IMR-90 (cell line): ENCODE results near the gene NNT. TPM values are rescaled to one million over a fixed set of nuclear protein-coding genes. Genes with fewer than 3 reads are reported as not detected.

ENCODE experiments used
- ATAC-seq: fragments of 200-7000 bp; cut with Tn5 transposase; 2 replicates; pipeline ENCODE4 v1.9.1; 2020; ENCODE audit warnings: low read depth, mild to moderate bottlenecking, moderate library complexity
- BruUV-seq: library from RNA; stranded (reverse); fragments of 400-500 nt; replicated peaks from 2 replicates; lab custom pipeline; 2021; lab: Mats Ljungman, UMichigan
- CTCF ChIA-PET: fragments of 300-600 bp; formaldehyde crosslinking; extraction: SDS; loops from one replicate; lab custom pipeline; 2021; ENCODE audit warnings: antibody characterized with exemption; lab: Yijun Ruan, JAX
- POLR2A ChIA-PET: fragments of 300-600 bp; sonication (Branson Sonifier 250); formaldehyde crosslinking; loops from one replicate; lab custom pipeline; 2022; ENCODE audit warnings: antibody characterized with exemption; ENCODE audit not compliant: unreplicated experiment; lab: Charles Lee
- DNase-seq: peaks from one replicate; pipeline ENCODE4 v3.0.0; 2013
- H2AFZ ChIP-seq: replicated peaks from 2 replicates; pipeline ENCODE3; 2013; ENCODE audit warnings: low read length, mild to moderate bottlenecking; ENCODE audit not compliant: poor library complexity
- H2AK5ac ChIP-seq: 2 replicates; pipeline ENCODE4 v1.6.1; 2013; ENCODE audit warnings: low read depth, low read length, inconsistent platforms
- H2AK9ac ChIP-seq: replicated peaks from 2 replicates; pipeline ENCODE3; 2013; ENCODE audit warnings: mild to moderate bottlenecking, low read depth, low read length, moderate library complexity; ENCODE audit not compliant: poor library complexity
- H2BK120ac ChIP-seq: 2 replicates; pipeline ENCODE4 v1.6.1; 2013; ENCODE audit warnings: low read depth, low read length, inconsistent platforms
- H2BK15ac ChIP-seq: 3 replicates; pipeline ENCODE4 v1.6.1; 2013; ENCODE audit warnings: low read depth, low read length, inconsistent platforms
- H2BK20ac ChIP-seq: 2 replicates; pipeline ENCODE4 v1.6.1; 2013; ENCODE audit warnings: low read depth, mild to moderate bottlenecking, inconsistent platforms, low read length, moderate library complexity
- H2BK5ac ChIP-seq: 2 replicates; pipeline ENCODE4 v1.6.1; 2013; ENCODE audit warnings: mild to moderate bottlenecking, low read depth, low read length, inconsistent platforms; ENCODE audit not compliant: poor library complexity, severe bottlenecking
- H3K14ac ChIP-seq: replicated peaks from 2 replicates; pipeline ENCODE4 v1.6.1; 2013; ENCODE audit warnings: low read depth, low read length, inconsistent platforms
- H3K18ac ChIP-seq: 2 replicates; pipeline ENCODE4 v1.6.1; 2013; ENCODE audit warnings: low read depth, low read length, control low read depth
- H3K23ac ChIP-seq: 2 replicates; pipeline ENCODE4 v1.6.1; 2013; ENCODE audit warnings: low read depth, low read length, inconsistent platforms
- H3K27ac ChIP-seq: 2 replicates; pipeline ENCODE4 v1.5.1; 2013; ENCODE audit warnings: mild to moderate bottlenecking, control low read depth, low read length; ENCODE audit not compliant: insufficient read depth
- H3K27me3 ChIP-seq: 2 replicates; pipeline ENCODE4 v1.6.1; 2013; ENCODE audit warnings: low read length; ENCODE audit not compliant: control insufficient read depth, insufficient read depth
- H3K36me3 ChIP-seq: 2 replicates; pipeline ENCODE4 v1.6.1; 2013; ENCODE audit warnings: low read length, mixed read lengths; ENCODE audit not compliant: control insufficient read depth, insufficient read depth
- H3K4ac ChIP-seq: 2 replicates; pipeline ENCODE4 v1.6.1; 2013; ENCODE audit warnings: low read depth, low read length, inconsistent platforms
- H3K4me1 ChIP-seq: 2 replicates; pipeline ENCODE4 v1.6.1; 2013; ENCODE audit warnings: low read length, mixed read lengths; ENCODE audit not compliant: control insufficient read depth, insufficient read depth
- H3K4me2 ChIP-seq: 2 replicates; pipeline ENCODE4 v1.6.1; 2013; ENCODE audit warnings: low read depth, mild to moderate bottlenecking, control low read depth, low read length, moderate library complexity
- H3K4me3 ChIP-seq: 2 replicates; pipeline ENCODE4 v1.5.1; 2013; ENCODE audit warnings: low read depth, mild to moderate bottlenecking, control low read depth, low read length, moderate library complexity; ENCODE audit not compliant: insufficient read depth
- H3K56ac ChIP-seq: 2 replicates; pipeline ENCODE4 v1.6.1; 2013; ENCODE audit warnings: low read length, inconsistent platforms; ENCODE audit not compliant: insufficient read depth; ENCODE audit errors: extremely low read depth
- H3K79me1 ChIP-seq, 2 experiments: 2 replicates each; pipeline ENCODE4 v1.6.1; 2013; ENCODE audit warnings: low read length in 2 of 2, inconsistent platforms in 1 of 2, low read depth in 1 of 2
- H3K9ac ChIP-seq: 2 replicates; pipeline ENCODE4 v1.6.1; 2013; ENCODE audit warnings: low read depth, low read length, control low read depth
- H3K9me1 ChIP-seq: 2 replicates; pipeline ENCODE4 v1.6.1; 2013; ENCODE audit warnings: low read length, inconsistent platforms; ENCODE audit not compliant: insufficient read depth
- H3K9me3 ChIP-seq: 2 replicates; pipeline ENCODE4 v1.6.1; 2013; ENCODE audit warnings: low read length; ENCODE audit not compliant: control insufficient read depth, insufficient read depth
- H4K20me1 ChIP-seq: 2 replicates; pipeline ENCODE4 v1.6.1; 2013; ENCODE audit warnings: low read length, inconsistent platforms; ENCODE audit not compliant: insufficient read depth
- H4K5ac ChIP-seq: 2 replicates; pipeline ENCODE4 v1.6.1; 2013; ENCODE audit warnings: mild to moderate bottlenecking, low read depth, low read length, control low read depth
- H4K8ac ChIP-seq, 2 experiments: 2 replicates each; pipeline ENCODE4 v1.6.1; 2013; ENCODE audit warnings: low read depth in 2 of 2, low read length in 2 of 2, control low read depth in 1 of 2, inconsistent platforms in 1 of 2
- H4K91ac ChIP-seq: 2 replicates; pipeline ENCODE4 v1.6.1; 2013; ENCODE audit warnings: low read depth, low read length, inconsistent platforms; ENCODE audit not compliant: insufficient read depth
- BHLHE40 ChIP-seq: fragments of 150-350 bp; IDR thresholded peaks from 2 replicates; pipeline ENCODE4 v1.6.1; 2016; ENCODE audit warnings: mild to moderate bottlenecking, low read depth, low read length
- CEBPB ChIP-seq: IDR thresholded peaks from 2 replicates; pipeline ENCODE4 v1.6.1; 2012; ENCODE audit warnings: low read depth, low read length, improper control_type of control experiment
- CHD1 ChIP-seq: IDR thresholded peaks from 2 replicates; pipeline ENCODE4 v1.6.1; 2012; ENCODE audit warnings: low read depth, low read length, improper control_type of control experiment
- CTCF ChIP-seq: conservative IDR thresholded peaks from 2 replicates; pipeline ENCODE4 v1.5.1; 2012; ENCODE audit warnings: mild to moderate bottlenecking, low read depth, low read length, improper control_type of control experiment
- ELK1 ChIP-seq: fragments of 150-350 bp; IDR thresholded peaks from 2 replicates; pipeline ENCODE4 v1.6.1; 2016; ENCODE audit warnings: low read depth, mild to moderate bottlenecking, low read length, moderate library complexity, borderline replicate concordance
- FOS ChIP-seq: fragments of 150-350 bp; IDR thresholded peaks from 2 replicates; pipeline ENCODE4 v1.6.1; 2016; ENCODE audit warnings: low read depth, low read length
- MAFK ChIP-seq: IDR thresholded peaks from 2 replicates; pipeline ENCODE4 v1.6.1; 2012; ENCODE audit warnings: low read depth, low read length, improper control_type of control experiment
- MAZ ChIP-seq: IDR thresholded peaks from 2 replicates; pipeline ENCODE4 v1.6.1; 2012; ENCODE audit warnings: low read depth, mild to moderate bottlenecking, low read length, improper control_type of control experiment, moderate library complexity, borderline replicate concordance
- MXI1 ChIP-seq: IDR thresholded peaks from 2 replicates; pipeline ENCODE4 v1.6.1; 2012; ENCODE audit warnings: low read depth, mild to moderate bottlenecking, low read length, moderate library complexity, borderline replicate concordance
- NFE2L2 ChIP-seq: fragments of 150-350 bp; IDR thresholded peaks from 2 replicates; pipeline ENCODE4 v1.6.1; 2016; ENCODE audit warnings: low read depth, mild to moderate bottlenecking, low read length
- POLR2A ChIP-seq: IDR thresholded peaks from 2 replicates; pipeline ENCODE4 v1.6.1; 2012; ENCODE audit warnings: mild to moderate bottlenecking, low read depth, low read length
- RAD21 ChIP-seq: IDR thresholded peaks from 2 replicates; pipeline ENCODE4 v1.6.1; 2012; ENCODE audit warnings: low read length, improper control_type of control experiment
- RCOR1 ChIP-seq: IDR thresholded peaks from 2 replicates; pipeline ENCODE4 v1.6.1; 2012; ENCODE audit warnings: mild to moderate bottlenecking, low read length, improper control_type of control experiment; ENCODE audit not compliant: insufficient replicate concordance
- RFX5 ChIP-seq: IDR thresholded peaks from 2 replicates; pipeline ENCODE4 v1.8.0; 2012; ENCODE audit warnings: low read depth, mild to moderate bottlenecking, low read length, moderate library complexity
- SMC3 ChIP-seq: fragments of 150-350 bp; IDR thresholded peaks from 2 replicates; pipeline ENCODE4 v1.6.1; 2016; ENCODE audit warnings: low read depth, mild to moderate bottlenecking, antibody characterized with exemption, low read length, moderate library complexity
- USF2 ChIP-seq: fragments of 150-350 bp; IDR thresholded peaks from 2 replicates; pipeline ENCODE4 v1.6.1; 2017; ENCODE audit warnings: mild to moderate bottlenecking, antibody characterized with exemption, low read length, low read depth
- WGBS, 2 experiments: methylation state at CpG; one replicate each; pipeline versions ENCODE4 v1.1.5 to v1.1.7; 2013; ENCODE audit warnings: missing lambda C conversion rate in 2 of 2; ENCODE audit not compliant: insufficient read length in 1 of 2; ENCODE audit errors: extremely low coverage in 2 of 2; 5-methylcytosine and 5-hydroxymethylcytosine counted together
- dilution Hi-C: fragments of 300-500 bp; cut with HindIII; formaldehyde crosslinking; loops from one replicate; pipeline ENCODE4 v1.14.3; 2018; ENCODE audit warnings: low sequenced_read_pairs; ENCODE audit not compliant: unreplicated experiment
- in situ Hi-C: fragments of 300-500 bp; cut with MboI; formaldehyde crosslinking; loops from 3 replicates; pipeline ENCODE4 v1.14.3; 2019; ENCODE audit warnings: low sequenced_read_pairs, inconsistent platforms, mixed read lengths
- intact Hi-C: fragments of 100-400 bp; cut with micrococcal nuclease; formaldehyde crosslinking; loops from 2 replicates; pipeline ENCODE4 v1.10.0; 2022
- polyA plus RNA-seq, 3 experiments: library from polyadenylated mRNA; depleted of rRNA; stranded (reverse); fragments of >200 nt; gene quantifications; 2 replicates each; pipeline ENCODE4 v1.2.3, GENCODE V29; 2012; ENCODE audit warnings: low replicate concordance in 1 of 3
- total RNA-seq: library from RNA; depleted of rRNA; stranded (reverse); fragments of >200 nt; gene quantifications from 2 replicates; pipeline ENCODE4 v1.2.3, GENCODE V29; 2012

The NNT gene
- total and polyA plus RNA-seq, 2 of the 4 experiments (the other 2 are of a cell fraction): 23.1 to 57.2 TPM

GRCh38 chr5:43680286-43680685 is 77.3 kb downstream of the NNT start:
- Histone ChIP-seq H4K8ac (no peak overlapping the region), H3K56ac (no peak overlapping the region), H2BK15ac (no peak overlapping the region), H4K20me1 (no peaks in the 10 kb centered on the region), H2BK20ac (no peak overlapping the region), H2AK5ac (no peak overlapping the region), H3K4me1 (no peaks in the 10 kb centered on the region), H2BK120ac (no peak overlapping the region), H3K9ac (no peak overlapping the region), H3K9me1 (no peaks in the 10 kb centered on the region), H3K4me3 (no peak overlapping the region), H2AK9ac (no peak overlapping the region), H2AFZ (no peak overlapping the region), H3K27me3 (no peaks in the 10 kb centered on the region), H3K27ac (no peak overlapping the region), H3K4me2 (no peak overlapping the region), H3K79me1 (peaks cover 0 to 8% of the 10 kb centered on the region in 2 experiments; a peak in 1 of 4 replicates), H3K36me3 (peaks cover 7% of the 10 kb centered on the region; the same call in 1 of the 2 replicates), H4K91ac (no peak overlapping the region), H2BK5ac (no peak overlapping the region), H4K5ac (no peak overlapping the region), H3K23ac (no peak overlapping the region), H3K18ac (no peak overlapping the region), H3K9me3 (no peaks in the 10 kb centered on the region), H3K14ac (no peak overlapping the region), H3K4ac (no peak overlapping the region)
- dilution Hi-C loops (no loop called here), in situ Hi-C loops (no loop called here), intact Hi-C loops (no loop called here)
- no peak for ATAC-seq
- DNase-seq: no peak
- CTCF ChIA-PET: no interaction called here
- no peak for TF ChIP-seq MAZ
- TF ChIP-seq RAD21: no peak
- TF ChIP-seq SMC3: no peak
- TF ChIP-seq MXI1: no peak
- TF ChIP-seq POLR2A: no peak
- no peak for TF ChIP-seq ELK1
- TF ChIP-seq MAFK: no peak
- no peak for TF ChIP-seq NFE2L2
- no peak for TF ChIP-seq BHLHE40
- no peak for TF ChIP-seq RCOR1
- no peak for TF ChIP-seq CHD1
- TF ChIP-seq USF2: no peak
- TF ChIP-seq RFX5: no peak
- TF ChIP-seq CTCF: no peak
- TF ChIP-seq CEBPB: no peak
- TF ChIP-seq FOS: no peak
- BruUV-seq: no TSS peak
- POLR2A ChIA-PET: no interaction called here
- 80% methylated on average over 1 of the region's 4 CpGs; no CpG with 5 or more reads in 1 of the 2 experiments for WGBS, 2 experiments
